ENCODE measurements around the gene GFRAL. TPM values are rescaled to one million over a fixed set of nuclear protein-coding genes. Genes with fewer than 3 reads are reported as not detected.

GFRAL gene, protein sequence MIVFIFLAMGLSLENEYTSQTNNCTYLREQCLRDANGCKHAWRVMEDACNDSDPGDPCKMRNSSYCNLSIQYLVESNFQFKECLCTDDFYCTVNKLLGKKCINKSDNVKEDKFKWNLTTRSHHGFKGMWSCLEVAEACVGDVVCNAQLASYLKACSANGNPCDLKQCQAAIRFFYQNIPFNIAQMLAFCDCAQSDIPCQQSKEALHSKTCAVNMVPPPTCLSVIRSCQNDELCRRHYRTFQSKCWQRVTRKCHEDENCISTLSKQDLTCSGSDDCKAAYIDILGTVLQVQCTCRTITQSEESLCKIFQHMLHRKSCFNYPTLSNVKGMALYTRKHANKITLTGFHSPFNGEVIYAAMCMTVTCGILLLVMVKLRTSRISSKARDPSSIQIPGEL
- not detected in 2 replicates for total RNA-seq

DNA sequence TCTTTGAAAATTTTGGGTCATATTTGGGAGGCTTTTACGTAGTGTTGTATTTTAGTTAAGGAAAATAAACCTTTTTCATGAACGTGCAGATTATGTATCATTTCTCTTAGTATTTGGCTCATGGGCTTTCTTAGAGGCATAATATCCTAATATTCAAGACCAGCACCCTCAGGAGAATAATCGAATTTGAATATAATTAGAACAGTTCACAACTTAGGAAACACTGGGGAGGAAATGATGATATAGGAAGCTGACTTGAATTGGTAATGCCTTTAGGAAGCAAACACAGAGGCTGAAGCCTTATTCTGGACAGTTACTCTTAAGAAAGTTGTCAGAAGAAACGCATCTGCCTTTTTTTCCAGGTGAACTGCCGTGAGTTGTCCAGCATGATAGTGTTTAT lies at the start of gene GFRAL:
Gene GFRAL, plus strand, starts transcription at position 301 of the 400 bp plus-strand sequence. Its CDS starts 86 bp downstream, at position 387.

Other genes starting within 250 kb of the GFRAL start
- not detected in 2 replicates for gene HCRTR2, start 153.0 kb upstream of the GFRAL start, total RNA-seq